ENCODE measurements around the gene CHRNA10.

CHRNA10 gene
- 0.74 to 3.1 reads per million in 2 donors for total RNA-seq

- DNase-seq: no peak
Observed at GRCh38 chr11:3671334-3672254, at the start of gene CHRNA10. CHRNA10 (minus strand) TSS chr11:3671384; CDS start chr11:3671312, 72 bp downstream.

GRCh38 chr11:3712274-3712673 lies 41.1 kb upstream of the CHRNA10 start:
- no peak for DNase-seq

- DNase-seq: no peak
Observed at GRCh38 chr11:3710485-3711259, 39.5 kb upstream of the CHRNA10 start.

- no peak for DNase-seq
Observed at GRCh38 chr11:3709977-3710376, 38.8 kb upstream of the CHRNA10 start.

- no peak for DNase-seq
Observed at GRCh38 chr11:3707176-3707575, 36.0 kb upstream of the CHRNA10 start.

- no peak for DNase-seq
Observed at GRCh38 chr11:3703383-3703782, 32.2 kb upstream of the CHRNA10 start.

- no peak for DNase-seq
Observed at GRCh38 chr11:3700910-3701309, 29.7 kb upstream of the CHRNA10 start.

- no peak for DNase-seq
Observed at GRCh38 chr11:3700410-3700809, 29.2 kb upstream of the CHRNA10 start.

GRCh38 chr11:3686751-3687150 lies 15.6 kb upstream of the CHRNA10 start:
- DNase-seq: no peak

GRCh38 chr11:3685923-3686322 lies 14.7 kb upstream of the CHRNA10 start:
- no peak for DNase-seq

GRCh38 chr11:3684819-3685172 lies 13.6 kb upstream of the CHRNA10 start:
- DNase-seq: no peak

GRCh38 chr11:3684129-3684818 lies 13.1 kb upstream of the CHRNA10 start:
- no peak for DNase-seq

GRCh38 chr11:3683039-3683438 lies 11.9 kb upstream of the CHRNA10 start:
- no peak for DNase-seq

GRCh38 chr11:3679077-3679476 lies 7.9 kb upstream of the CHRNA10 start:
- DNase-seq: no peak

GRCh38 chr11:3675971-3676370 lies 4.8 kb upstream of the CHRNA10 start:
- DNase-seq: no peak

GRCh38 chr11:3674189-3674588 lies 3.0 kb upstream of the CHRNA10 start:
- DNase-seq: no peak

GRCh38 chr11:3669742-3670183 lies 1.4 kb downstream of the CHRNA10 start:
- no peak for DNase-seq

GRCh38 chr11:3669128-3669527 lies 2.1 kb downstream of the CHRNA10 start:
- no peak for DNase-seq

- no peak for DNase-seq
Observed at GRCh38 chr11:3667149-3668035, 3.8 kb downstream of the CHRNA10 start.

- no peak for DNase-seq
Observed at GRCh38 chr11:3666023-3666530, 5.1 kb downstream of the CHRNA10 start.

GRCh38 chr11:3665336-3666022 lies 5.7 kb downstream of the CHRNA10 start:
- no peak for DNase-seq
